ENCODE data around the gene CHP1. TPM values are rescaled to one million over a fixed set of nuclear protein-coding genes. Genes with fewer than 3 reads are reported as not detected.

The CHP1 gene
- total RNA-seq, 1 experiment from 2014 or later, result 91.1 TPM

- no TSS peak for BruUV-seq (replicated peaks)
- CTCF ChIA-PET, result interaction anchor here (0.9 to 1.2 kb wide), 2 partner anchors 12 to 15 kb away, joined by 3 read pairs; no protein-coding TSS in a partner anchor
These were observed 31.6 kb upstream of the CHP1 start for GRCh38 chr15:41199470-41199869.

GRCh38 chr15:41203395-41203794 is 27.7 kb upstream of the CHP1 start:
- POLR2A ChIA-PET, result interaction anchor here (0.6 kb wide), 1 partner anchor 10 kb away, joined by 3 read pairs; no protein-coding TSS in a partner anchor
- no peak for TF ChIP-seq CTCF (IDR thresholded peaks at IDR 0.05; ENCODE audit: unreplicated experiment)
- no peak for DNase-seq (ENCODE audit: unreplicated experiment)
- Mint-ChIP-seq H3K27ac (ENCODE audit: low read depth, unreplicated experiment) (no peak overlapping the region), H3K9me3 (ENCODE audit: unreplicated experiment) (no peaks in the 10 kb centered on the region), H3K4me1 (ENCODE audit: insufficient read depth, unreplicated experiment) (peaks cover 11% of the 10 kb centered on the region), H3K27me3 (ENCODE audit: insufficient read depth, unreplicated experiment) (no peaks in the 10 kb centered on the region), H3K36me3 (ENCODE audit: insufficient read depth, unreplicated experiment) (no peaks in the 10 kb centered on the region), H3K4me3 (ENCODE audit: unreplicated experiment) (no peak overlapping the region)
- intact Hi-C loops (cut with micrococcal nuclease), result no loop called here
- BruUV-seq (replicated peaks), result no TSS peak
- CTCF ChIA-PET, result interaction anchor here (1.5 kb wide), 1 partner anchor 18 kb away, joined by 5 read pairs; no protein-coding TSS in a partner anchor

More at GRCh38 chr15:41199470-41199869, 31.6 kb upstream of the CHP1 start:
- Mint-ChIP-seq H3K4me3 (ENCODE audit: unreplicated experiment) (no peak overlapping the region), H3K9me3 (ENCODE audit: unreplicated experiment) (no peaks in the 10 kb centered on the region), H3K27ac (ENCODE audit: low read depth, unreplicated experiment) (no peak overlapping the region), H3K4me1 (ENCODE audit: insufficient read depth, unreplicated experiment) (no peaks in the 10 kb centered on the region), H3K27me3 (ENCODE audit: insufficient read depth, unreplicated experiment) (no peaks in the 10 kb centered on the region), H3K36me3 (ENCODE audit: insufficient read depth, unreplicated experiment) (no peaks in the 10 kb centered on the region)
- TF ChIP-seq CTCF (IDR thresholded peaks at IDR 0.05; ENCODE audit: unreplicated experiment), result no peak
- POLR2A ChIA-PET, result interaction anchor here (1.1 kb wide), 1 partner anchor 14 kb away, joined by 4 read pairs; no protein-coding TSS in a partner anchor
- no peak for DNase-seq (ENCODE audit: unreplicated experiment)
- intact Hi-C loops (cut with micrococcal nuclease), result no loop called here

GRCh38 chr15:41205315-41205714 is 25.8 kb upstream of the CHP1 start:
- no peak for DNase-seq (ENCODE audit: unreplicated experiment)
- Mint-ChIP-seq H3K36me3 (ENCODE audit: insufficient read depth, unreplicated experiment) (no peaks in the 10 kb centered on the region), H3K27me3 (ENCODE audit: insufficient read depth, unreplicated experiment) (no peaks in the 10 kb centered on the region), H3K4me3 (ENCODE audit: unreplicated experiment) (no peak overlapping the region), H3K27ac (ENCODE audit: low read depth, unreplicated experiment) (no peak overlapping the region), H3K4me1 (ENCODE audit: insufficient read depth, unreplicated experiment) (peaks cover 11% of the 10 kb centered on the region), H3K9me3 (ENCODE audit: unreplicated experiment) (no peaks in the 10 kb centered on the region)
- TF ChIP-seq CTCF (IDR thresholded peaks at IDR 0.05; ENCODE audit: unreplicated experiment), result no peak
- ChIA-PET CTCF (no interaction called here), POLR2A (interaction anchor here (0.6 kb wide), 1 partner anchor 128 kb away, joined by 3 read pairs; no protein-coding TSS in a partner anchor)
- intact Hi-C loops (cut with micrococcal nuclease), result no loop called here
- no TSS peak for BruUV-seq (replicated peaks)

GRCh38 chr15:41207687-41208448 is 23.2 kb upstream of the CHP1 start:
- DNase-seq (ENCODE audit: unreplicated experiment), result peak; percentile 77
- no peaks in the 10 kb centered on the region for H3K27me3 Mint-ChIP-seq (ENCODE audit: insufficient read depth, unreplicated experiment)
- H3K4me1 Mint-ChIP-seq (ENCODE audit: insufficient read depth, unreplicated experiment), result peaks cover 11% of the 10 kb centered on the region
- ChIA-PET CTCF (interaction anchor here (0.6 to 1.8 kb wide), 6 partner anchors 11 to 316 kb away, joined by 3 to 8 read pairs (median 4); partner anchors contain the start of gene CHP1), POLR2A (interaction anchor here (0.6 to 2.6 kb wide), 9 partner anchors 11 to 330 kb away, joined by 3 to 14 read pairs (median 3); partner anchors contain the start of genes CHP1 and EXD1)
- H3K4me3 Mint-ChIP-seq (ENCODE audit: unreplicated experiment), result peak overlapping the region; percentile 35
- TF ChIP-seq CTCF (IDR thresholded peaks at IDR 0.05; ENCODE audit: unreplicated experiment), result no peak
- no TSS peak for BruUV-seq (replicated peaks)
- H3K9me3 Mint-ChIP-seq (ENCODE audit: unreplicated experiment), result no peaks in the 10 kb centered on the region
- no peaks in the 10 kb centered on the region for H3K36me3 Mint-ChIP-seq (ENCODE audit: insufficient read depth, unreplicated experiment)
- peak overlapping the region; percentile 85 for H3K27ac Mint-ChIP-seq (ENCODE audit: low read depth, unreplicated experiment)
- intact Hi-C loops (cut with micrococcal nuclease), result no loop called here
